HG03378 (cell line): ENCODE results near the gene SPRR2B.
"Not testable (repeated sequence)": the region's sequence is repeated elsewhere in the genome, so short reads cannot be mapped to it uniquely, and the experiment has no call there.

ENCODE experiments used
- ATAC-seq: cut with Tn5 transposase; IDR thresholded peaks from one replicate; pipeline ENCODE4 v1.9.1; 2021; ENCODE audit warnings: mild to moderate bottlenecking, moderate library complexity; ENCODE audit not compliant: unreplicated experiment

SPRR2B gene

DNA sequence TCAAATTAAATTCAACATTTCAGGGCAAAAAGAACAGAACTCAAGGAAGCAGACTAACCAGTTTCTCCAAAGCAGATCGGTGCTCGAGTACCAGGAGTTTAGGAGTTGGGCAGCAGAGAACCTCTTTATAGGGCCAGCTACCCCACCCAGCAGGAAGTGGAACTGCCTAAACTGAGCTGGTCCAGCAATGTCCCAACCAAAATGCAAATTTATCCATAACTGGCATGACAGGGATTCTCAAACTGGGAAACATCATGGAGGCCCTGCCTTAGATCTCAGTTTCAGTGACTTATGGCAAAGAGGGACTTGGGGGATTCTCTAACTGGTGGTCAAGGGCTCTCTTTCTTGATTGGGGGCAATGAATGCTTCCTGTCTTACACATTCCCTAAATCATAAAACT is at the start of gene SPRR2B:
Gene SPRR2B, minus strand, starts transcription at position 101 of the 400 bp plus-strand sequence. CDS start 772 bp downstream, outside the sequence.
- no peak for ATAC-seq

- no peak for ATAC-seq
Observed at GRCh38 chr1:153120945-153121344, 49.5 kb upstream of the SPRR2B start.

GRCh38 chr1:153119491-153119971 is 48.1 kb upstream of the SPRR2B start:
- no peak for ATAC-seq

GRCh38 chr1:153115264-153115663 is 43.9 kb upstream of the SPRR2B start:
- not testable (repeated sequence) for ATAC-seq

DNA sequence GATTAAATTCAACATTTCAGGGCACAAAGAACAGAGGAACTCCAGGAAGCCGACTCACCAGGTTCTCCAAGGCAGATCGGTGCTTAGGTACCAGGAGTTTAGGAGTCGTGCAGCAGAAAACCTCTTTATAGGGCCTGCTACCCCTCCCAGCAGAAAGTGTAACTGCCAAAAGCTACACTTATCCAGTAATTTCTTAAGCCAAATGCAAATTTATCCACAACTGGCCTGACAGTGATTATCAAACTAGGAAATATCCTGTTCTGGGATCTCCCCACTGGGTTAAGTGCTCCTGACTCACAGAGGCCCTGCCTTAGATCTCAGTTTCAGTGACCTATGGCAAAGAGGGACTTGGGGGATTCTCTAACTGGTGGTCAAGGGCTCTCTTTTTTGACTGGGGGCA is 42.0 kb upstream of the SPRR2B start, which contains the start of gene SPRR2F:
Gene SPRR2F, minus strand, starts transcription at position 101 of the 400 bp plus-strand sequence. CDS start 783 bp downstream, outside the sequence.
- ATAC-seq, result no peak

GRCh38 chr1:153112454-153112853 is 41.0 kb upstream of the SPRR2B start:
- not testable (repeated sequence) for ATAC-seq

GRCh38 chr1:153100245-153100644 is 28.8 kb upstream of the SPRR2B start:
- no peak for ATAC-seq

- ATAC-seq, result no peak
Observed at GRCh38 chr1:153099461-153100045, 28.1 kb upstream of the SPRR2B start.

DNA sequence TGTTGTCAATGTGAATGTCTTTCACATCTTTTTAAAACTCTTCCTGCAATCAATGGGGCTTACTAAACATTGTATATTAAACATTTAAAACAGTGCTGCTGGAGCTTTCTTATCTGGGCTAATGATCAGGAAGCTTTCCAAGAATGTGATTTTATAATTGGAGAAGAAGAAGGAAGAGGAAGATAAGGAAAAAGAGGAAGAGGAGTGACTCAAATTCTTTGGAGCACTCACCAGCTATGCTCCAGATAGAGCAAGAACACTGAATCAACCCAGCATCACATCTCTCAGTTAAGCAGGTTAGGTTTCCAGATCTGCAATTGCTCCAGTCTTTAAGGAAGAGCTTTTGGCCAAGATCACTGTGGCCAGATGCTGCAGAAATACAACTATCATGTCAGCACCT is 24.4 kb upstream of the SPRR2B start:
- ATAC-seq, result no peak

DNA sequence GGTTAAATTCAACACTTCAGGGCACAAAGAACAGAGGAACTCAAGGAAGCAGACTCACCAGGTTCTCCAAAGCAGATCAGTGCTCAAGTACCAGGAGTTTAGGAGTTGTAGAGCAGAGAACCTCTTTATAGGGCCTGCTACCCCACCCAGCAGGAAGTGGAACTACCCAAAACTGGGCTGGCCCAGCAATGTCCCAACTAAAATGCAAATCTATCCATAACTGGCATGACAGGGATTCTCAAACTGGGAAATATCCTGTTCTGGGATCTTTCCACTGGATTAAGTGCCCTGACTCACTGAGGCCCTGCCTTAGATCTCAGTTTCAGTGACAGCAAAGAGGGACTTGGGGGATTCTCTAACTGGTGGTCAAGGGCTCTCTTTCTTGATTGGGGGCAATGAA is 23.0 kb upstream of the SPRR2B start, which contains the start of gene SPRR2E:
Gene SPRR2E, minus strand, starts transcription at position 101 of the 400 bp plus-strand sequence. CDS start 775 bp downstream, outside the sequence.
- no peak for ATAC-seq

GRCh38 chr1:153087652-153088051 is 16.2 kb upstream of the SPRR2B start:
- ATAC-seq, result no peak

DNA sequence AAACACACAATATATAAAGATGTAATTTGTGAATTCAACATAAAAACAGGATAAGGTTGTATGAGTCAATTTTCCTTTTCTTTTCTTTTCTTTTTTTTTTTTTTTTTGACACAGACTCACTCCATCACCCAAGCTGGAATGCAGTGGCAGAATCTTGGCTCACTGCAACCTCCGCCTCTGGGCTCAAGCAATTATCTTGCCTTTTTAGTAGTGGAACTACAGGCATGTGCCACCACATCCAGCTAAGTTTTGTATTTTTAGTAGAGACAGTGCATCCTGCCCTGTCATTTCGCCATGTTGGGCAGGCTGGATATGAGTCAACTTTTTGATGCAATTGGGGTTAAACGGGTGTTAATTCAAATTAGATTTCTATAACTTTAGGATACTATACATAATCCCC is 10.3 kb upstream of the SPRR2B start:
- no peak for ATAC-seq

DNA sequence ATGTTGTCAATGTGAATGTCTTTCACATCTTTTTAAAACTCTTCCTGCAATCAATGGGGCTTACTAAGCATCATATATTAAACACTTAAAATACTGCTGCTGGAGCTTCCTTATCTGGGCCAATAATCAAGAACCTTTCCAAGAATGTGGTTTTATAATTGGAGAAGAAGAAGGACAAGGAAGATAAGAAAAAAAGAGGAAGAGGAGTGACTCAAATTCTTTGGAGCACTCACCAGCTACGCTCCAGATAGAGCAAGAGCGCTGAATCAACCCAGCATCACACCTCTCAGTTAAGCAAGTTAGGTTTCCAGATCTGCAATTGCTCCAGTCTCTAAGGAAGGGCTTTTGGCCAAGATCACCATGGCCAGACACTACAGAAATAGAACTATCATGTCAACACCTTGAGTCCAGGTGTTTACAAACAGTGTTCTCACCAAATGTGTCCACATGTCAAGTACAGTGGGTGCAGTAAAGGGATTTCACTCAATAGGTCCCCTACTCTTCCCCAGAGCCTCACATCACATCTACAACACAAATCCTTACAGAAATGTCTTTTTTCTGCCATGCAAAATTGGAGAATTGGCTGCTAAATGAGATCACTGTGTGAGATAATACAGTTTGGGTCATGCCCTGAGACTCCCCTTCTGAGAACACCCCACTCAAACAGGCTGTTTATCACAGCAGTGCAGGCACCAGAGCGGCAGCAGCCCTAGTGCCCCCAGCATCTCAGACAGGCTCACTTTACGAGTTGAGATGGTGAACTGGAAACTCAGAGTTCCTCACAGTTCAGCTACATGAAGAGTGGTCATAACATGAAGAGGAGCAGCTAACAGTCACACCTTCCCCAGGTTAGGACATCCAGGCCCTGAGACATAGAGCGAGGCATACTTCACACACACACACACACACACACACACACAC is 1.7 kb upstream of the SPRR2B start:
- no peak for ATAC-seq

DNA sequence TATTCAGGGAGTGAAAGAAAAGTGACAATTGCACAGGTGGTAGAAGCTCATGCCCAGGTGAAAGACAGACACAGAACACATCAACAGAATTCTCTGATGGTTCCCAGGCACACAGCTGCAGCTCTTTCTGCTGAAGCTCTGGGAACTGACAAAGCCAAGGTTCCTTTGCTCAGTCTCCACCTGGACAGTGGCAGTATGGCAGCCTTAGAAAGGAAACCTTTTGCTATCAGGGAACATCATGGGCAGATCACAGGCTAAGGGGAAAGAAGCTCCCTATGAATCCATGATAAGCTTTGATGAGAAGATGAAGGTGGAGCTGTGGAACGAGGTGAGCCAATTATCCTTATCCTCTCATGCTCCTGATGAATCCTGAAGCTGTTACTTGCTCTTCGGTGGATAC is 1.2 kb downstream of the SPRR2B start:
- ATAC-seq, result no peak

- no peak for ATAC-seq
Observed at GRCh38 chr1:153058826-153059784, 12.3 kb downstream of the SPRR2B start.

GRCh38 chr1:153058154-153058553 is 13.3 kb downstream of the SPRR2B start:
- ATAC-seq, result no peak

GRCh38 chr1:153057375-153057774 is 14.0 kb downstream of the SPRR2B start, which contains the start of gene SPRR2A:
Gene SPRR2A (minus strand): TSS chr1:153057512. CDS start chr1:153056735, 777 bp downstream.
- no peak for ATAC-seq

- ATAC-seq, result not testable (repeated sequence)
Observed at GRCh38 chr1:153056111-153056510, 15.3 kb downstream of the SPRR2B start.

DNA sequence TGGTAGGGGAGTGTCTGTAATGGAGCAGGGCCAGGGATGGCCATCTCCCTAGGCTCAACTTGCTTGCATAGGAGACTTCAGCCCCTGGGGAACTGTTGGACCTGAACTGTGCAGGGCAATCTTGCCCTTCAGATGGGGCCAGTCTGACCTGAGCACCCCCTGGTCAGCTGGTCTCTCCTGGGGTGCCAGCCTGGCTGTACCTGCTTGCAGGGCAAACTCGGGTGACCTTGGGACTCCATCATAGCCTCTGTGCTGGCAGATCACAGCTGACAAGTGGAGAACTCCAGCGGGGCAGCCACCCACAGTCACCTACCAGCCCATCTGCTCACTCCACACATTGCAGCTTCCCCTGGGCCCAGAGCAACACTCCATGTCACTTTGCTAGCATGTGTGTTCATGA is 22.2 kb downstream of the SPRR2B start:
- ATAC-seq, result no peak

DNA sequence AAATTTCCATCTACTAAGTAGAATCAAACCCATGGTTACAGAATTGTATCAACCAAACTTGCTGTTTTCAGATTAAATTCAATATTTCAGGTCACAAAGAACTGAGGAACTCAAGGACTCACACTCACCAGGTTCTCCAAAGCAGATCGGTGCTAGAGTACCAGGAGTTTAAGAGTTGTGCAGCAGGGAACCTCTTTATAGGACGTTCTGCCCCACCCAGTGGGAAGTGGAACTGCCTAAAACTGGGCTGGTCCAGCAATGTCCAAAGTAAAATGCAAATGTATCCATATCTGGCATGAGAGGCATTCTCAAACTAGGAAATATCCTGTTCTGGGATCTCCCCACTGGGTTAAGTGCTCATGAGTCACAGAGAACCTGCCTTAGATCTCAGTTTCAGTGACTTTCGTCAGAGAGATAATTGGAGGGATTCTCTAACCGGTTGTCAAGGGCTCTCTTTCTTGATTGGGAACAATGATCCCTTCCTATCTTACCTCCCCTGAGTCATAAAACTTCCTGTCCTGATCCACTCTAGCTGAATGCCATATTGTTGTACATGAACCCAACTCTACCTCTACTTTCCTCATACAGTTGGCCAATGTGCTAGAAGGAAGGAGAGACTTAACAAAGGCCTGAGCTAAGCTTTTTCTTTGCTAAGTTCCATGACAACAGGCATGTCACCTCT is 30.3 kb downstream of the SPRR2B start, which contains the start of gene SPRR2D:
Gene SPRR2D, minus strand, starts transcription at position 171 of the 682 bp plus-strand sequence. CDS start 774 bp downstream, outside the sequence.
- ATAC-seq, result no peak
